Cardiac muscle cell (in vitro differentiated cells and primary cell): ENCODE measurements around the gene GHR. TPM values are rescaled to one million over a fixed set of nuclear protein-coding genes. Genes with fewer than 3 reads are reported as not detected.
"Not testable (repeated sequence)": the region's sequence is repeated elsewhere in the genome, so short reads cannot be mapped to it uniquely, and the experiment has no call there.

Experiments
- DNase-seq, 2 donors: peaks; one replicate each; pipeline versions ENCODE4 v3.0.0 to v3.0.0-alpha.2; 2010 to 2017; ENCODE audit warnings: low read depth in 1 of 2, low spot score in 1 of 2
- H3K27ac ChIP-seq: fragments of 200-600 bp; sonication (generic); 2 replicates; pipeline ENCODE4 v1.5.1; 2016
- H3K27me3 ChIP-seq: fragments of 200-600 bp; sonication (generic); 2 replicates; pipeline ENCODE4 v1.6.0; 2016; ENCODE audit warnings: control low read depth
- H3K36me3 ChIP-seq: fragments of 200-600 bp; sonication (generic); 2 replicates; pipeline ENCODE4 v1.5.1; 2016; ENCODE audit warnings: control low read depth
- H3K4me1 ChIP-seq: fragments of 200-600 bp; sonication (generic); 2 replicates; pipeline ENCODE4 v1.8.1; 2017; ENCODE audit warnings: low read depth, mild to moderate bottlenecking, mixed run types
- H3K4me3 ChIP-seq: fragments of 200-600 bp; sonication (generic); 2 replicates; pipeline ENCODE4 v1.5.1; 2016; ENCODE audit warnings: mild to moderate bottlenecking
- H3K9me3 ChIP-seq: fragments of 200-600 bp; sonication (generic); 2 replicates; pipeline ENCODE4 v1.5.1; 2017; ENCODE audit warnings: low read depth, mild to moderate bottlenecking, control low read depth
- polyA plus RNA-seq: library from polyadenylated mRNA; unstranded; fragments of >200 nt; fragmentation: Nextera tagmentation; extraction: Ambion mirVana; gene quantifications from 2 replicates; pipeline ENCODE4 v1.2.1, GENCODE V29; 2016
- total RNA-seq: library from RNA; depleted of rRNA; stranded (reverse); fragments of >200 nt; gene quantifications from 2 replicates; pipeline ENCODE4 v1.2.3, GENCODE V29; 2016
- TF ChIP-seq, protein P1 (sequence below): IDR thresholded peaks from 2 replicates; pipeline ENCODE4 v1.5.1; 2012; ENCODE audit warnings: low read depth, mild to moderate bottlenecking, low read length

The GHR gene
- total and polyA plus RNA-seq, 2 experiments from 2014 or later = 2.9 to 3.9 TPM

DNA sequence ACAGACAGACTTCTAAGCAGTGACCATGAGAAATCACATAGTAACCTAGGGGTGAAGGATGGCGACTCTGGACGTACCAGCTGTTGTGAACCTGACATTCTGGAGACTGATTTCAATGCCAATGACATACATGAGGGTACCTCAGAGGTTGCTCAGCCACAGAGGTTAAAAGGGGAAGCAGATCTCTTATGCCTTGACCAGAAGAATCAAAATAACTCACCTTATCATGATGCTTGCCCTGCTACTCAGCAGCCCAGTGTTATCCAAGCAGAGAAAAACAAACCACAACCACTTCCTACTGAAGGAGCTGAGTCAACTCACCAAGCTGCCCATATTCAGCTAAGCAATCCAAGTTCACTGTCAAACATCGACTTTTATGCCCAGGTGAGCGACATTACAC, 295.4 kb downstream of the GHR start:
- Histone ChIP-seq H3K27ac (no peak overlapping the region), H3K36me3 (no peaks in the 10 kb centered on the region), H3K4me3 (no peak overlapping the region), H3K4me1 (peaks cover 8% of the 10 kb centered on the region), H3K27me3 (no peaks in the 10 kb centered on the region), H3K9me3 (no peaks in the 10 kb centered on the region)
- peak in 1 of 2 donors; percentile 30 for DNase-seq
- TF ChIP-seq, protein P1, sequence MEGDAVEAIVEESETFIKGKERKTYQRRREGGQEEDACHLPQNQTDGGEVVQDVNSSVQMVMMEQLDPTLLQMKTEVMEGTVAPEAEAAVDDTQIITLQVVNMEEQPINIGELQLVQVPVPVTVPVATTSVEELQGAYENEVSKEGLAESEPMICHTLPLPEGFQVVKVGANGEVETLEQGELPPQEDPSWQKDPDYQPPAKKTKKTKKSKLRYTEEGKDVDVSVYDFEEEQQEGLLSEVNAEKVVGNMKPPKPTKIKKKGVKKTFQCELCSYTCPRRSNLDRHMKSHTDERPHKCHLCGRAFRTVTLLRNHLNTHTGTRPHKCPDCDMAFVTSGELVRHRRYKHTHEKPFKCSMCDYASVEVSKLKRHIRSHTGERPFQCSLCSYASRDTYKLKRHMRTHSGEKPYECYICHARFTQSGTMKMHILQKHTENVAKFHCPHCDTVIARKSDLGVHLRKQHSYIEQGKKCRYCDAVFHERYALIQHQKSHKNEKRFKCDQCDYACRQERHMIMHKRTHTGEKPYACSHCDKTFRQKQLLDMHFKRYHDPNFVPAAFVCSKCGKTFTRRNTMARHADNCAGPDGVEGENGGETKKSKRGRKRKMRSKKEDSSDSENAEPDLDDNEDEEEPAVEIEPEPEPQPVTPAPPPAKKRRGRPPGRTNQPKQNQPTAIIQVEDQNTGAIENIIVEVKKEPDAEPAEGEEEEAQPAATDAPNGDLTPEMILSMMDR = no peak

DNA sequence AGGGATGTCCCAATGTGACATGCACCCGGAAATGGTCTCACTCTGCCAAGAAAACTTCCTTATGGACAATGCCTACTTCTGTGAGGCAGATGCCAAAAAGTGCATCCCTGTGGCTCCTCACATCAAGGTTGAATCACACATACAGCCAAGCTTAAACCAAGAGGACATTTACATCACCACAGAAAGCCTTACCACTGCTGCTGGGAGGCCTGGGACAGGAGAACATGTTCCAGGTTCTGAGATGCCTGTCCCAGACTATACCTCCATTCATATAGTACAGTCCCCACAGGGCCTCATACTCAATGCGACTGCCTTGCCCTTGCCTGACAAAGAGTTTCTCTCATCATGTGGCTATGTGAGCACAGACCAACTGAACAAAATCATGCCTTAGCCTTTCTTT, 295.8 kb downstream of the GHR start:
- TF ChIP-seq, protein P1 = no peak

DNA sequence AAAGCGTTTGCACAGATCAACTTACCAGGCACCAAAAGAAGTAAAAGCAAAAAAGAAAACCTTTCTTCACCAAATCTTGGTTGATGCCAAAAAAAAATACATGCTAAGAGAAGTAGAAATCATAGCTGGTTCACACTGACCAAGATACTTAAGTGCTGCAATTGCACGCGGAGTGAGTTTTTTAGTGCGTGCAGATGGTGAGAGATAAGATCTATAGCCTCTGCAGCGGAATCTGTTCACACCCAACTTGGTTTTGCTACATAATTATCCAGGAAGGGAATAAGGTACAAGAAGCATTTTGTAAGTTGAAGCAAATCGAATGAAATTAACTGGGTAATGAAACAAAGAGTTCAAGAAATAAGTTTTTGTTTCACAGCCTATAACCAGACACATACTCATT, 297.0 kb downstream of the GHR start:
- no peak for DNase-seq
- H3K4me1 ChIP-seq = peaks cover 8% of the 10 kb centered on the region
- H3K27me3 ChIP-seq = no peaks in the 10 kb centered on the region
- no peak overlapping the region for H3K4me3 ChIP-seq
- no peaks in the 10 kb centered on the region for H3K36me3 ChIP-seq
- no peaks in the 10 kb centered on the region for H3K9me3 ChIP-seq
- TF ChIP-seq, protein P1 = no peak
- H3K27ac ChIP-seq = no peak overlapping the region

More for the DNA sequence above, 295.8 kb downstream of the GHR start:
- no peak for DNase-seq
- H3K4me1 ChIP-seq = peaks cover 8% of the 10 kb centered on the region
- H3K36me3 ChIP-seq = no peaks in the 10 kb centered on the region
- H3K27ac ChIP-seq = no peak overlapping the region
- no peaks in the 10 kb centered on the region for H3K27me3 ChIP-seq
- no peaks in the 10 kb centered on the region for H3K9me3 ChIP-seq
- H3K4me3 ChIP-seq = no peak overlapping the region

DNA sequence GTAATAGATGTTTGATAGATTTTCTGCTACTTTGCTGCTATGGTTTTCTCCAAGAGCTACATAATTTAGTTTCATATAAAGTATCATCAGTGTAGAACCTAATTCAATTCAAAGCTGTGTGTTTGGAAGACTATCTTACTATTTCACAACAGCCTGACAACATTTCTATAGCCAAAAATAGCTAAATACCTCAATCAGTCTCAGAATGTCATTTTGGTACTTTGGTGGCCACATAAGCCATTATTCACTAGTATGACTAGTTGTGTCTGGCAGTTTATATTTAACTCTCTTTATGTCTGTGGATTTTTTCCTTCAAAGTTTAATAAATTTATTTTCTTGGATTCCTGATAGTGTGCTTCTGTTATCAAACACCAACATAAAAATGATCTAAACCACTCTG, 298.2 kb downstream of the GHR start:
- TF ChIP-seq, protein P1 = no peak
- no peak for DNase-seq

DNA sequence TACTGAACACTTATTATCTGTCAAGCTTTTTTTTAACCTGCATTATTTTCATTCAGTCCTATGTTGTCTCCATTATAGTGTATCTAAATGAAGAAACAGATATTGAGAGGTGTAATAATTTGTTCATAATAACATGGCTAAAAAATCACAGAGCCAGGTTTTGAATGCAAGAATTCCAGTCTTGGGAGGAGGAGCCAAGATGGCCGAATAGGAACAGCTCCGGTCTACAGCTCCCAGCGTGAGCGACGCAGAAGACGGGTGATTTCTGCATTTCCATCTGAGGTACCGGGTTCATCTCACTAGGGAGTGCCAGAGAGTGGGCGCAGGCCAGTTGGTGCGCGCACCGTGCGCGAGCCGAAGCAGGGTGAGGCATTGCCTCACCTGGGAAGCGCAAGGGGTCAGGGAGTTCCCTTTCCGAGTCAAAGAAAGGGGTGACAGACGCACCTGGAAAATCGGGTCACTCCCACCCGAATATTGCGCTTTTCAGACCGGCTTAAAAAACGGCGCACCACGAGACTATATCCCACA, 311.4 kb downstream of the GHR start:
- H3K27me3 ChIP-seq, DNase-seq, H3K36me3 ChIP-seq, H3K4me3 ChIP-seq, H3K9me3 ChIP-seq, H3K4me1 ChIP-seq, H3K27ac ChIP-seq: not testable (repeated sequence)

More for the DNA sequence above, 298.2 kb downstream of the GHR start:
- Histone ChIP-seq H3K9me3 (no peaks in the 10 kb centered on the region), H3K36me3 (no peaks in the 10 kb centered on the region), H3K27ac (no peak overlapping the region), H3K27me3 (no peaks in the 10 kb centered on the region), H3K4me1 (peaks cover 8% of the 10 kb centered on the region), H3K4me3 (no peak overlapping the region)

DNA sequence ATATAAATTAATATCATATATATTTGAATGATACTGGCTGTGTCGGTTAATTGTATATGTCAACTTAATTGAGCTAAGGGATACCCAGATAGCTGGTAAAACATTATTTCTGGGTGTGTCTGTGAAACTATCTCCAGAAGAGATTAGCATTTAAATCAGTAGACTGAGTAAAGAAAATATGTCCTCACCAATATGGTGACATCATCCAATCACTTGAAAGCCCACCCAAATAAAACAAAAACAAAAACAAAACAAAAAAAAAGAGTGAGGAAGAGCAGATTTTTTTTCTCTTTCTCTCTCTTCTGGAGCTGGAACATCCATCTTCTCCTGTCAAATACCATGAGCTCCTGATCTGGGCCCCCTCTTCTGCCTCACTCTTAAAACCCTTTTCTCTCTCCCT, 317.7 kb downstream of the GHR start:
- TF ChIP-seq, protein P1 = no peak
- no peak for DNase-seq
- no peaks in the 10 kb centered on the region for H3K9me3 ChIP-seq
- no peak overlapping the region for H3K27ac ChIP-seq
- H3K4me1 ChIP-seq = no peaks in the 10 kb centered on the region
- H3K27me3 ChIP-seq = no peaks in the 10 kb centered on the region
- no peaks in the 10 kb centered on the region for H3K36me3 ChIP-seq
- no peak overlapping the region for H3K4me3 ChIP-seq
